H1 (cell line): ENCODE measurements around the gene ACAD11. TPM values are rescaled to one million over a fixed set of nuclear protein-coding genes. Genes with fewer than 3 reads are reported as not detected.

ENCODE experiments used
- CTCF ChIA-PET: fragments of 300-600 bp; sonication (Branson Sonifier 250); formaldehyde crosslinking; loops from one replicate; lab custom pipeline; 2021; ENCODE audit not compliant: partially characterized antibody; lab: Charles Lee
- POLR2A ChIA-PET: fragments of 300-600 bp; sonication (Branson Sonifier 250); formaldehyde crosslinking; loops from one replicate; lab custom pipeline; 2021; ENCODE audit warnings: inconsistent platforms; ENCODE audit not compliant: partially characterized antibody; lab: Charles Lee
- DNase-seq, 2 experiments: peaks; one replicate each; pipeline versions ENCODE4 v3.0.0 to v3.0.0-alpha.2; 2010 to 2022; ENCODE audit warnings: low spot score in 2 of 2, low read depth in 1 of 2, mixed read lengths in 1 of 2
- FAIRE-seq: peaks from 2 replicates; lab custom pipeline; 2011; peaks lifted over from hg19 to GRCh38; lab: Jason Lieb, UNC
- H2AFZ ChIP-seq: 2 replicates; pipeline ENCODE4 v1.8.1; 2012; ENCODE audit warnings: low read length, inconsistent platforms
- H2AK5ac ChIP-seq: 2 replicates; pipeline ENCODE4 v1.6.1; 2013; ENCODE audit warnings: low read depth, low read length
- H2BK120ac ChIP-seq: replicated peaks from 2 replicates; pipeline ENCODE3; 2013; ENCODE audit warnings: low read depth, low read length, inconsistent platforms
- H2BK12ac ChIP-seq: 2 replicates; pipeline ENCODE4 v1.6.1; 2013; ENCODE audit warnings: low read depth, low read length
- H2BK15ac ChIP-seq: 2 replicates; pipeline ENCODE4 v1.6.1; 2013; ENCODE audit warnings: low read length
- H2BK20ac ChIP-seq: 2 replicates; pipeline ENCODE4 v1.6.1; 2013; ENCODE audit warnings: low read length
- H2BK5ac ChIP-seq: 2 replicates; pipeline ENCODE4 v1.6.1; 2013; ENCODE audit warnings: low read depth, low read length
- H3K14ac ChIP-seq: 2 replicates; pipeline ENCODE4 v1.6.1; 2013; ENCODE audit warnings: inconsistent platforms; ENCODE audit not compliant: insufficient read length
- H3K18ac ChIP-seq: 2 replicates; pipeline ENCODE4 v1.6.1; 2013; ENCODE audit warnings: low read length; ENCODE audit errors: extremely low read depth
- H3K23ac ChIP-seq: 2 replicates; pipeline ENCODE4 v1.6.1; 2013; ENCODE audit warnings: inconsistent platforms; ENCODE audit not compliant: insufficient read length
- H3K23me2 ChIP-seq: 2 replicates; pipeline ENCODE4 v1.6.1; 2013; ENCODE audit warnings: low read depth, low read length
- H3K27ac ChIP-seq: 2 replicates; pipeline ENCODE4 v1.6.1; 2011; ENCODE audit warnings: low read depth, low read length, inconsistent platforms
- H3K27me3 ChIP-seq, 4 experiments: replicated peaks in 1 of 4; 1 replicate in 1 of 4; 2 replicates in 3 of 4; pipeline versions ENCODE4 v1.6.1 to v1.8.1; 2011 to 2013; ENCODE audit warnings: low read length in 3 of 4, mild to moderate bottlenecking in 3 of 4, inconsistent platforms in 2 of 4, mixed read lengths in 2 of 4, moderate library complexity in 1 of 4; ENCODE audit not compliant: control insufficient read depth in 3 of 4, insufficient read depth in 3 of 4; ENCODE audit errors: extremely low read depth in 1 of 4
- H3K36me3 ChIP-seq, 4 experiments: 2 replicates each; pipeline versions ENCODE4 v1.6.1 to v1.8.1; 2011 to 2013; ENCODE audit warnings: mild to moderate bottlenecking in 4 of 4, low read length in 3 of 4, moderate library complexity in 2 of 4, control low read depth in 1 of 4, inconsistent platforms in 1 of 4; ENCODE audit not compliant: insufficient read depth in 4 of 4, control insufficient read depth in 2 of 4
- H3K4ac ChIP-seq: replicated peaks from 2 replicates; pipeline ENCODE3; 2013; ENCODE audit warnings: low read length, low read depth, mixed read lengths, inconsistent platforms; ENCODE audit not compliant: insufficient read length
- H3K4me1 ChIP-seq, 4 experiments: replicated peaks in 1 of 4; 1 replicate in 1 of 4; 2 replicates in 3 of 4; pipeline versions ENCODE4 v1.6.1 to v1.8.1; 2011 to 2013; ENCODE audit warnings: low read length in 3 of 4, inconsistent platforms in 2 of 4, mixed read lengths in 1 of 4; ENCODE audit not compliant: insufficient read depth in 4 of 4, control insufficient read depth in 3 of 4
- H3K4me2 ChIP-seq, 2 experiments: 2 replicates each; pipeline versions ENCODE4 v1.6.1 to v1.8.1; 2011 to 2013; ENCODE audit warnings: low read depth in 2 of 2, low read length in 2 of 2, control low read depth in 1 of 2, inconsistent platforms in 1 of 2, mild to moderate bottlenecking in 1 of 2; ENCODE audit not compliant: insufficient read depth in 1 of 2
- H3K4me3 ChIP-seq, 4 experiments: fragments of 200-600, 300-600 bp in 1 of 4; sonication (generic), shearing (Covaris generic), sonication (Bioruptor Twin) in 1 of 4; 2 replicates each; pipeline versions ENCODE4 v1.5.1 to v1.8.1; 2011 to 2016; ENCODE audit warnings: low read length in 4 of 4, low read depth in 3 of 4, control low read depth in 2 of 4, inconsistent platforms in 2 of 4, mild to moderate bottlenecking in 2 of 4, mixed read lengths in 1 of 4, moderate library complexity in 1 of 4; ENCODE audit not compliant: insufficient read depth in 2 of 4; ENCODE audit errors: extremely low read depth in 1 of 4
- H3K56ac ChIP-seq: replicated peaks from 2 replicates; pipeline ENCODE3; 2013; ENCODE audit warnings: low read depth, mild to moderate bottlenecking, mixed read lengths, low read length, inconsistent platforms; ENCODE audit not compliant: insufficient read length
- H3K79me1 ChIP-seq: 2 replicates; pipeline ENCODE4 v1.6.1; 2013; ENCODE audit warnings: low read depth, low read length, control low read depth
- H3K79me2 ChIP-seq, 2 experiments: 2 replicates each; pipeline versions ENCODE4 v1.6.1 to v1.8.1; 2012 to 2013; ENCODE audit warnings: low read length in 2 of 2, mild to moderate bottlenecking in 2 of 2, inconsistent platforms in 1 of 2; ENCODE audit not compliant: insufficient read depth in 2 of 2, control insufficient read depth in 1 of 2
- H3K9ac ChIP-seq, 4 experiments: replicated peaks in 1 of 4; 1 replicate in 1 of 4; 2 replicates in 3 of 4; pipeline versions ENCODE4 v1.6.1 to v1.8.1; 2011 to 2013; ENCODE audit warnings: low read depth in 3 of 4, low read length in 3 of 4, control low read depth in 2 of 4, mild to moderate bottlenecking in 2 of 4, moderate library complexity in 2 of 4, inconsistent platforms in 1 of 4; ENCODE audit errors: extremely low read depth in 1 of 4
- H3K9me3 ChIP-seq, 2 experiments: 2 replicates each; pipeline versions ENCODE4 v1.6.1 to v1.8.1; 2012 to 2013; ENCODE audit warnings: mild to moderate bottlenecking in 2 of 2, moderate library complexity in 2 of 2, control low read depth in 1 of 2, inconsistent platforms in 1 of 2, low read depth in 1 of 2, low read length in 1 of 2, mixed read lengths in 1 of 2; ENCODE audit not compliant: insufficient read depth in 2 of 2
- H4K20me1 ChIP-seq, 2 experiments: replicated peaks in 1 of 2; 2 replicates each; pipeline versions ENCODE3 to v1.8.1; 2011 to 2013; ENCODE audit warnings: inconsistent platforms in 2 of 2, low read length in 2 of 2, mild to moderate bottlenecking in 1 of 2; ENCODE audit not compliant: insufficient read depth in 2 of 2, control insufficient read depth in 1 of 2
- H4K5ac ChIP-seq: 2 replicates; pipeline ENCODE4 v1.6.1; 2013; ENCODE audit warnings: low read length, low read depth, mixed read lengths, inconsistent platforms; ENCODE audit not compliant: insufficient read length
- H4K8ac ChIP-seq: 2 replicates; pipeline ENCODE4 v1.8.0; 2013; ENCODE audit warnings: mild to moderate bottlenecking, moderate library complexity, low read length, inconsistent platforms; ENCODE audit not compliant: insufficient read depth; ENCODE audit errors: extremely low read depth
- H4K91ac ChIP-seq: replicated peaks from 2 replicates; pipeline ENCODE3; 2013; ENCODE audit warnings: low read length, mixed read lengths, inconsistent platforms; ENCODE audit not compliant: insufficient read length
- CREB1 ChIP-seq: IDR thresholded peaks from 2 replicates; pipeline ENCODE4 v1.6.1; 2012; ENCODE audit warnings: inconsistent platforms
- HDAC6 ChIP-seq: IDR thresholded peaks from one replicate; pipeline ENCODE4 v1.7.1; 2012; ENCODE audit warnings: low read depth, mild to moderate bottlenecking, inconsistent platforms, low read length, moderate library complexity
- KDM4A ChIP-seq: IDR thresholded peaks from one replicate; pipeline ENCODE4 v1.7.1; 2012; ENCODE audit warnings: low read depth, mild to moderate bottlenecking, moderate library complexity, low read length, inconsistent platforms; ENCODE audit not compliant: severe bottlenecking
- RFX5 ChIP-seq: IDR thresholded peaks from 2 replicates; pipeline ENCODE4 v1.6.1; 2011; ENCODE audit warnings: low read depth, low read length, improper control_type of control experiment, borderline replicate concordance
- SIN3A ChIP-seq, 2 experiments: IDR thresholded peaks in 1 of 2; conservative IDR thresholded peaks in 1 of 2; 2 replicates each; pipeline ENCODE4 v1.6.1; 2011 to 2012; ENCODE audit warnings: low read length in 2 of 2, improper control_type of control experiment in 1 of 2, low read depth in 1 of 2, mild to moderate bottlenecking in 1 of 2
- SIX5 ChIP-seq: IDR thresholded peaks from 2 replicates; pipeline ENCODE4 v1.6.1; 2011; ENCODE audit warnings: mild to moderate bottlenecking, low read depth, low read length
- SRF ChIP-seq: IDR thresholded peaks from 2 replicates; pipeline ENCODE4 v1.6.1; 2011; ENCODE audit warnings: mild to moderate bottlenecking, low read depth, low read length, moderate library complexity
- SUZ12 ChIP-seq: fragments of 200-600 bp; sonication (generic); IDR thresholded peaks from 2 replicates; pipeline ENCODE4 v1.6.1; 2012; ENCODE audit warnings: mild to moderate bottlenecking, inconsistent platforms, low read length, moderate library complexity, mixed read lengths
- TBP ChIP-seq: IDR thresholded peaks from 2 replicates; pipeline ENCODE4 v1.6.1; 2011; ENCODE audit warnings: low read depth, low read length, improper control_type of control experiment
- ZNF274 ChIP-seq: IDR thresholded peaks from 2 replicates; pipeline ENCODE4 v1.7.0; 2012; ENCODE audit warnings: low read length, borderline replicate concordance; ENCODE audit errors: extremely low read depth
- WGBS, 2 experiments: shearing (Covaris generic) in 1 of 2; methylation state at CpG; one replicate each; pipeline versions ENCODE4 v1.1.6 to v1.1.7; 2013 to 2015; ENCODE audit warnings: low lambda C conversion rate in 2 of 2, mixed read lengths in 2 of 2, inconsistent platforms in 1 of 2, low coverage in 1 of 2, missing lambda C conversion rate in 1 of 2; ENCODE audit not compliant: insufficient replicate concordance in 2 of 2, insufficient coverage in 1 of 2, insufficient read length in 1 of 2; ENCODE audit errors: extremely low coverage in 1 of 2, missing lambda C conversion rate in 1 of 2; 5-methylcytosine and 5-hydroxymethylcytosine counted together
- polyA plus RNA-seq, 7 experiments: library from polyadenylated mRNA; depleted of rRNA in 3 of 7; stranded (reverse) in 5 of 7; unstranded in 2 of 7; fragments of >200 nt in 5 of 7; fragments of 200-250 nt in 2 of 7; gene quantifications; 1 replicate in 5 of 7; 2 replicates in 1 of 7; 4 replicates in 1 of 7; pipeline versions ENCODE4 v1.2.1 to v1.2.3, GENCODE V29; 2011 to 2013; ENCODE audit warnings: missing spikeins in 2 of 7, mixed read lengths in 2 of 7
- total RNA-seq: library from RNA; stranded (reverse); fragmentation: NEBNext Ultra II Directional; extraction: Animal tissue kit (Norgen Biotek cat#: 25700); gene quantifications from 2 replicates; pipeline ENCODE4 v1.2.1, GENCODE V29; 2021
- TF ChIP-seq, protein P1 (sequence below): IDR thresholded peaks from 2 replicates; pipeline ENCODE4 v1.6.1; 2011; ENCODE audit warnings: low read length, improper control_type of control experiment

The ACAD11 gene
- total and polyA plus RNA-seq, 2 of the 8 experiments (the other 6 are each of a cell fraction or from before 2014, with no cell fraction given): 5.5 to 11.0 TPM

DNA sequence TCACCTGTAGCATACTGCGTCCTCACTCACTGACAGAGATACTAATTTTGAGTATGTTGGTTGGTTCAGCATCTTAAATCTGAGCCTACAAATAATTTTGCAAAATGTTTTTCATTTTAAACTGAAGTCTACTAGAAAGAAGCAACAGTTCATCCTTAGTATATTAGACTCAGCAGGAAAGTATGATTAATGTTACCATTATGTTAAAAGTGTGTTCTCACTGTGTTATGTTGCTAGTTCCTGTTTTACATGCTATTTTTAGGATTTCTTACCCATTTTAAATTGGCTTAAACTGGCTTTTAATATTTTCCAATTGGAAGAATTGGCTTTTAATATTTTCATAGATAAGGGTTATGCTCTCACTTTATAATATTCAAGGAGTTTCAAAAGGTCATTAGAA lies 36.8 kb downstream of the ACAD11 start:
- H2BK20ac ChIP-seq: no peak overlapping the region
- no peak for TF ChIP-seq SIX5
- TF ChIP-seq, protein P1, sequence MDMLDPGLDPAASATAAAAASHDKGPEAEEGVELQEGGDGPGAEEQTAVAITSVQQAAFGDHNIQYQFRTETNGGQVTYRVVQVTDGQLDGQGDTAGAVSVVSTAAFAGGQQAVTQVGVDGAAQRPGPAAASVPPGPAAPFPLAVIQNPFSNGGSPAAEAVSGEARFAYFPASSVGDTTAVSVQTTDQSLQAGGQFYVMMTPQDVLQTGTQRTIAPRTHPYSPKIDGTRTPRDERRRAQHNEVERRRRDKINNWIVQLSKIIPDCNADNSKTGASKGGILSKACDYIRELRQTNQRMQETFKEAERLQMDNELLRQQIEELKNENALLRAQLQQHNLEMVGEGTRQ: no peak
- TF ChIP-seq HDAC6: no peak
- TF ChIP-seq SRF: no peak
- no peak for TF ChIP-seq KDM4A
- TF ChIP-seq SIN3A (conservative IDR thresholded peaks at IDR 0.05 in 1 of 2, IDR thresholded peaks at IDR 0.05 in 1 of 2; ENCODE audit: low read depth in 1 of 2, low read length in 2 of 2): no peak
- TF ChIP-seq TBP: no peak
- TF ChIP-seq CREB1: no peak
- no peak for TF ChIP-seq SUZ12
- TF ChIP-seq RFX5: no peak
- TF ChIP-seq ZNF274: no peak
- H3K27me3 ChIP-seq: no peaks in the 10 kb centered on the region; a peak in 1 of 7 replicates
- no peak overlapping the region for H4K5ac ChIP-seq
- ChIA-PET CTCF (no interaction called here), POLR2A (no interaction called here)
- no peak overlapping the region for H3K27ac ChIP-seq
- WGBS, 2 experiments: 96% methylated on average over 1 of the region's 1 CpG; no CpG with 5 or more reads in 1 of the 2 experiments
- H2AK5ac ChIP-seq: no peak overlapping the region
- FAIRE-seq (no peak), DNase-seq (no peak)
- no peak overlapping the region for H3K18ac ChIP-seq
- H3K4me1 ChIP-seq: no peaks in the 10 kb centered on the region; a peak in 1 of 7 replicates
- no peak overlapping the region for H2BK15ac ChIP-seq
- H3K14ac ChIP-seq: no peak overlapping the region
- H4K20me1 ChIP-seq: no peaks in the 10 kb centered on the region
- no peak overlapping the region for H4K8ac ChIP-seq
- H3K79me2 ChIP-seq: no peaks in the 10 kb centered on the region
- H2BK120ac ChIP-seq: no peak overlapping the region
- H2BK5ac ChIP-seq: no peak overlapping the region
- H2AFZ ChIP-seq: no peak overlapping the region
- no peak overlapping the region for H2BK12ac ChIP-seq
- no peaks in the 10 kb centered on the region for H3K79me1 ChIP-seq
- no peak overlapping the region for H4K91ac ChIP-seq
- H3K4me3 ChIP-seq: no peak overlapping the region
- H3K23me2 ChIP-seq: no peaks in the 10 kb centered on the region
- no peak overlapping the region for H3K23ac ChIP-seq
- no peak overlapping the region for H3K4ac ChIP-seq
- H3K9ac ChIP-seq: no peak overlapping the region
- peaks cover 0 to 6% (median 0%) of the 10 kb centered on the region in 4 experiments; a peak in 1 of 8 replicates for H3K36me3 ChIP-seq
- H3K4me2 ChIP-seq: no peak overlapping the region
- no peaks in the 10 kb centered on the region for H3K9me3 ChIP-seq
- no peak overlapping the region for H3K56ac ChIP-seq
